GM06990 (cell line): ENCODE measurements around the gene LMX1A.

Experiments
- DNase-seq: peaks from one replicate; pipeline ENCODE4 v3.0.0-alpha.2; 2011; ENCODE audit not compliant: insufficient read length; ENCODE audit errors: extremely low read depth
- H3K27me3 ChIP-seq: replicated peaks from 2 replicates; pipeline ENCODE4 v1.6.0; 2011; ENCODE audit warnings: low read length; ENCODE audit not compliant: control insufficient read depth, insufficient read depth
- H3K36me3 ChIP-seq: 2 replicates; pipeline ENCODE4 v1.5.1; 2011; ENCODE audit warnings: low read length; ENCODE audit not compliant: control insufficient read depth, insufficient read depth
- H3K4me3 ChIP-seq: replicated peaks from 2 replicates; pipeline ENCODE4 v1.5.1; 2011; ENCODE audit warnings: low read depth, mild to moderate bottlenecking, control low read depth, low read length
- CTCF ChIP-seq: IDR thresholded peaks from 2 replicates; pipeline ENCODE4 v1.5.1; 2011; ENCODE audit warnings: low read length, control low read depth, mild to moderate bottlenecking, inconsistent platforms; ENCODE audit not compliant: insufficient read depth, poor library complexity, severe bottlenecking

Gene LMX1A

GRCh38 chr1:165173409-165173808 is 183.1 kb downstream of the LMX1A start:
- TF ChIP-seq CTCF: no peak
- Histone ChIP-seq H3K27me3 (no peaks in the 10 kb centered on the region), H3K4me3 (no peak overlapping the region), H3K36me3 (no peaks in the 10 kb centered on the region)
- no peak for DNase-seq

- H3K36me3 ChIP-seq: no peaks in the 10 kb centered on the region
- no peaks in the 10 kb centered on the region for H3K27me3 ChIP-seq
- no peak for DNase-seq
- no peak for TF ChIP-seq CTCF
- no peak overlapping the region for H3K4me3 ChIP-seq
These were observed 183.8 kb downstream of the LMX1A start for GRCh38 chr1:165172666-165173065.

- Histone ChIP-seq H3K4me3 (no peak overlapping the region), H3K27me3 (no peaks in the 10 kb centered on the region), H3K36me3 (no peaks in the 10 kb centered on the region)
- DNase-seq: no peak
- TF ChIP-seq CTCF: no peak
These were observed 186.8 kb downstream of the LMX1A start for GRCh38 chr1:165169729-165170128.

GRCh38 chr1:165169028-165169427 is 187.5 kb downstream of the LMX1A start:
- DNase-seq: no peak
- Histone ChIP-seq H3K27me3 (no peaks in the 10 kb centered on the region), H3K36me3 (no peaks in the 10 kb centered on the region), H3K4me3 (no peak overlapping the region)
- no peak for TF ChIP-seq CTCF

- Histone ChIP-seq H3K27me3 (no peaks in the 10 kb centered on the region), H3K4me3 (no peak overlapping the region), H3K36me3 (no peaks in the 10 kb centered on the region)
- no peak for DNase-seq
- TF ChIP-seq CTCF: no peak
These were observed 188.0 kb downstream of the LMX1A start for GRCh38 chr1:165168467-165168866.

- no peak overlapping the region for H3K4me3 ChIP-seq
- H3K27me3 ChIP-seq: no peaks in the 10 kb centered on the region; the same call in 1 of the 2 replicates
- H3K36me3 ChIP-seq: no peaks in the 10 kb centered on the region
- no peak for DNase-seq
- TF ChIP-seq CTCF: no peak
These were observed 193.8 kb downstream of the LMX1A start for GRCh38 chr1:165162671-165163241.
